AG04449 (cell line): ENCODE results near the gene FANCC.

Source experiments
- CTCF ChIA-PET: fragments of 350-600 bp; formaldehyde crosslinking; extraction: SDS; loops from one replicate; lab custom pipeline; 2021; ENCODE audit warnings: antibody characterized with exemption; lab: Yijun Ruan, JAX
- POLR2A ChIA-PET: fragments of 400-600, 350-600 bp; formaldehyde crosslinking; extraction: SDS; loops from one replicate; lab custom pipeline; 2020; ENCODE audit warnings: antibody characterized with exemption, inconsistent platforms; lab: Yijun Ruan, JAX
- DNase-seq: peaks from one replicate; pipeline ENCODE4 v3.0.0-alpha.2; 2010; ENCODE audit warnings: low read depth, low spot score
- H3K4me3 ChIP-seq: 2 replicates; pipeline ENCODE4 v1.5.1; 2011; ENCODE audit warnings: low read depth, mild to moderate bottlenecking, control low read depth, low read length
- CTCF ChIP-seq: IDR thresholded peaks from one replicate; pipeline ENCODE4 v1.5.1; 2011; ENCODE audit warnings: mild to moderate bottlenecking, moderate library complexity, low read length, control low read depth, inconsistent platforms; ENCODE audit not compliant: insufficient read depth; ENCODE audit errors: missing control alignments

FANCC gene

GRCh38 chr9:95317893-95318211 is 343 bp upstream of the FANCC start:
- TF ChIP-seq CTCF, result no peak
- no peak for DNase-seq
- POLR2A ChIA-PET, result no interaction called here
- H3K4me3 ChIP-seq, result peak overlapping the region; percentile 95
- CTCF ChIA-PET, result no interaction called here

- peak overlapping the region; percentile 95 for H3K4me3 ChIP-seq
- CTCF ChIA-PET, result no interaction called here
- no peak for DNase-seq
- peak; percentile 4 for TF ChIP-seq CTCF
- POLR2A ChIA-PET, result interaction anchor here (0.6 to 1.0 kb wide), 2 partner anchors 195 to 234 kb away, joined by 3 read pairs; no protein-coding TSS in a partner anchor
Observed at GRCh38 chr9:95316794-95317118, 753 bp downstream of the FANCC start.

- CTCF ChIA-PET, result no interaction called here
- DNase-seq, result no peak
Observed at GRCh38 chr9:95316274-95316673, 1.2 kb downstream of the FANCC start.

GRCh38 chr9:95315108-95315746 is 2.3 kb downstream of the FANCC start:
- CTCF ChIA-PET, result no interaction called here
- no peak overlapping the region for H3K4me3 ChIP-seq
- no peak for DNase-seq
- TF ChIP-seq CTCF, result no peak
- POLR2A ChIA-PET, result no interaction called here

More at GRCh38 chr9:95316274-95316673, 1.2 kb downstream of the FANCC start:
- POLR2A ChIA-PET, result interaction anchor here (0.6 to 1.0 kb wide), 2 partner anchors 196 to 235 kb away, joined by 3 read pairs; no protein-coding TSS in a partner anchor
- H3K4me3 ChIP-seq, result peak overlapping the region; percentile 95
- no peak for TF ChIP-seq CTCF

- CTCF ChIA-PET, result no interaction called here
- TF ChIP-seq CTCF, result no peak
- DNase-seq, result no peak
- POLR2A ChIA-PET, result interaction anchor here (0.5 kb wide), 1 partner anchor 70 kb away, joined by 3 read pairs; no protein-coding TSS in a partner anchor
- H3K4me3 ChIP-seq, result peak overlapping the region; percentile 55
Observed at GRCh38 chr9:95313010-95313498, 4.5 kb downstream of the FANCC start.

GRCh38 chr9:95311961-95312360 is 5.5 kb downstream of the FANCC start:
- ChIA-PET CTCF (interaction anchor here (1.4 kb wide), 1 partner anchor 920 kb away, joined by 3 read pairs; no protein-coding TSS in a partner anchor), POLR2A (no interaction called here)
- DNase-seq, result no peak
- no peak for TF ChIP-seq CTCF
- H3K4me3 ChIP-seq, result no peak overlapping the region
